NB4 (cell line): ENCODE measurements around the gene PRRX2.

Experiments used
- DNase-seq: peaks from one replicate; pipeline ENCODE4 v3.0.0; 2010; ENCODE audit warnings: low read depth
- H3K4me3 ChIP-seq: one replicate; pipeline ENCODE4 v1.5.1; 2011; ENCODE audit warnings: mild to moderate bottlenecking, low read depth, low read length, moderate library complexity
- CTCF ChIP-seq: IDR thresholded peaks from one replicate; pipeline ENCODE4 v1.5.1; 2012; ENCODE audit warnings: low read depth, low read length
- MAX ChIP-seq: IDR thresholded peaks from 2 replicates; pipeline ENCODE4 v1.6.1; 2011; ENCODE audit warnings: low read depth, low read length
- MYC ChIP-seq: IDR thresholded peaks from 2 replicates; pipeline ENCODE4 v1.6.1; 2011; ENCODE audit warnings: low read depth, low read length
- POLR2A ChIP-seq: IDR thresholded peaks from 2 replicates; pipeline ENCODE4 v1.6.1; 2011; ENCODE audit warnings: mild to moderate bottlenecking; ENCODE audit not compliant: insufficient read length; ENCODE audit errors: extremely low read depth

The PRRX2 gene

GRCh38 chr9:129648764-129649115 lies 16.7 kb upstream of the PRRX2 start:
- TF ChIP-seq MYC (no peak), POLR2A (no peak), CTCF (no peak), MAX (no peak)
- DNase-seq, result no peak
- H3K4me3 ChIP-seq, result no peak overlapping the region

GRCh38 chr9:129649726-129650679 lies 15.4 kb upstream of the PRRX2 start:
- H3K4me3 ChIP-seq, result no peak overlapping the region
- DNase-seq, result no peak
- TF ChIP-seq POLR2A (no peak), MAX (no peak), MYC (no peak), CTCF (no peak)

GRCh38 chr9:129650680-129651235 lies 14.7 kb upstream of the PRRX2 start:
- no peak for TF ChIP-seq MYC
- no peak for TF ChIP-seq MAX
- no peak for TF ChIP-seq POLR2A
- TF ChIP-seq CTCF, result no peak
- DNase-seq, result no peak
- no peak overlapping the region for H3K4me3 ChIP-seq

- DNase-seq, result no peak
- TF ChIP-seq CTCF (no peak), MAX (no peak), MYC (no peak), POLR2A (no peak)
- H3K4me3 ChIP-seq, result no peak overlapping the region
Observed at GRCh38 chr9:129653823-129654553, 11.5 kb upstream of the PRRX2 start.

- TF ChIP-seq MAX (no peak), CTCF (no peak), POLR2A (no peak), MYC (no peak)
- no peak overlapping the region for H3K4me3 ChIP-seq
- DNase-seq, result no peak
Observed at GRCh38 chr9:129654554-129655040, 10.8 kb upstream of the PRRX2 start.
